ENCODE data around the gene MX2.
A peak's percentile ranks its signal among the peaks of the same experiment; 100 is the strongest.
"Not testable (repeated sequence)": the region's sequence is repeated elsewhere in the genome, so short reads cannot be mapped to it uniquely, and the experiment has no call there.

Gene MX2

GRCh38 chr21:41419921-41420862, 58.4 kb downstream of the MX2 start:
- peak; percentile 36 for DNase-seq

GRCh38 chr21:41420998-41421397, 59.2 kb downstream of the MX2 start:
- DNase-seq: not testable (repeated sequence)

GRCh38 chr21:41422546-41423304, 60.9 kb downstream of the MX2 start:
- no peak for DNase-seq

GRCh38 chr21:41423305-41423636, 61.4 kb downstream of the MX2 start:
- not testable (repeated sequence) for DNase-seq

- DNase-seq: no peak
Observed at GRCh38 chr21:41425588-41425953, 63.7 kb downstream of the MX2 start.

GRCh38 chr21:41425954-41426675, 64.3 kb downstream of the MX2 start, which contains the start of gene MX1:
Gene MX1 (plus strand): TSS chr21:41426239. CDS start chr21:41432071, 5,832 bp downstream.
- DNase-seq: no peak

GRCh38 chr21:41426676-41427404, 65.0 kb downstream of the MX2 start:
- no peak for DNase-seq

GRCh38 chr21:41427556-41427955, 65.7 kb downstream of the MX2 start:
- no peak for DNase-seq

GRCh38 chr21:41428311-41428710, 66.5 kb downstream of the MX2 start:
- no peak for DNase-seq

GRCh38 chr21:41428847-41429246, 67.0 kb downstream of the MX2 start:
- no peak for DNase-seq

- no peak for DNase-seq
Observed at GRCh38 chr21:41429305-41429704, 67.5 kb downstream of the MX2 start.

GRCh38 chr21:41429925-41430491, 68.2 kb downstream of the MX2 start:
- DNase-seq: no peak

GRCh38 chr21:41431788-41432548, 70.1 kb downstream of the MX2 start:
- DNase-seq: no peak

- no peak for DNase-seq
Observed at GRCh38 chr21:41432562-41433460, 71.0 kb downstream of the MX2 start.

- no peak for DNase-seq
Observed at GRCh38 chr21:41433566-41433965, 71.7 kb downstream of the MX2 start.

GRCh38 chr21:41435706-41436105, 73.9 kb downstream of the MX2 start:
- DNase-seq: no peak

GRCh38 chr21:41437729-41438128, 75.9 kb downstream of the MX2 start:
- DNase-seq: no peak

GRCh38 chr21:41438425-41439113, 76.7 kb downstream of the MX2 start:
- DNase-seq: no peak

- no peak for DNase-seq
Observed at GRCh38 chr21:41439248-41439647, 77.4 kb downstream of the MX2 start.

GRCh38 chr21:41441546-41441945, 79.7 kb downstream of the MX2 start:
- no peak for DNase-seq

All from hematopoietic multipotent progenitor cell treated with erythropoietin and hydrocortisone succinate and interleukin-3 and kit ligand, for 8 days (in vitro differentiated cells).